Liver (tissue), 9 donors: ENCODE data around the gene SALL3. TPM values are rescaled to one million over a fixed set of nuclear protein-coding genes. Genes with fewer than 3 reads are reported as not detected.

Source experiments
- DNase-seq: peaks from one replicate; pipeline ENCODE4 v3.0.0-alpha.2; 2017; ENCODE audit warnings: low spot score
- H3K27ac ChIP-seq, 2 donors: one replicate each; pipeline ENCODE4 v1.7.0; 2013; ENCODE audit warnings: inconsistent platforms in 2 of 2, low read length in 2 of 2, control low read depth in 1 of 2, low read depth in 1 of 2, mild to moderate bottlenecking in 1 of 2
- H3K27me3 ChIP-seq, 4 donors: one replicate each; pipeline versions ENCODE4 v1.6.1 to v1.7.0; 2013; ENCODE audit warnings: low read length in 3 of 4, inconsistent platforms in 1 of 4, mild to moderate bottlenecking in 1 of 4, moderate library complexity in 1 of 4; ENCODE audit not compliant: control insufficient read depth in 4 of 4, insufficient read depth in 4 of 4
- H3K36me3 ChIP-seq, 4 donors: one replicate each; pipeline versions ENCODE4 v1.6.1 to v1.7.0; 2013; ENCODE audit warnings: low read length in 3 of 4, mild to moderate bottlenecking in 3 of 4, low read depth in 1 of 4, moderate library complexity in 1 of 4; ENCODE audit not compliant: control insufficient read depth in 4 of 4, insufficient read depth in 3 of 4
- H3K4me1 ChIP-seq, 4 donors: one replicate each; pipeline versions ENCODE4 v1.6.1 to v1.7.0; 2013; ENCODE audit warnings: low read length in 3 of 4, mild to moderate bottlenecking in 3 of 4, moderate library complexity in 1 of 4; ENCODE audit not compliant: control insufficient read depth in 4 of 4, insufficient read depth in 4 of 4
- H3K4me3 ChIP-seq, 3 donors: one replicate each; pipeline versions ENCODE4 v1.6.1 to v1.7.0; 2013; ENCODE audit warnings: low read length in 3 of 3, control low read depth in 1 of 3, low read depth in 1 of 3, mild to moderate bottlenecking in 1 of 3
- H3K9ac ChIP-seq, 2 donors: one replicate each; pipeline ENCODE4 v1.7.0; 2013; ENCODE audit warnings: low read length in 2 of 2, mild to moderate bottlenecking in 2 of 2, moderate library complexity in 2 of 2, control low read depth in 1 of 2, low read depth in 1 of 2
- H3K9me3 ChIP-seq, 4 donors: one replicate each; pipeline versions ENCODE4 v1.6.1 to v1.7.0; 2013; ENCODE audit warnings: low read length in 3 of 4; ENCODE audit not compliant: control insufficient read depth in 4 of 4
- ATF3 ChIP-seq: IDR thresholded peaks from 2 replicates; pipeline ENCODE4 v1.6.1; 2016; ENCODE audit warnings: antibody characterized with exemption
- EGR1 ChIP-seq, 2 donors: IDR thresholded peaks; 2 replicates each; pipeline ENCODE4 v1.6.1; 2016 to 2018; ENCODE audit warnings: antibody characterized with exemption in 2 of 2, low read depth in 2 of 2
- FOXA2 ChIP-seq: IDR thresholded peaks from 2 replicates; pipeline ENCODE4 v1.6.1; 2016; ENCODE audit warnings: antibody characterized with exemption
- GABPA ChIP-seq, 2 donors: IDR thresholded peaks in 1 of 2; conservative IDR thresholded peaks in 1 of 2; 2 replicates each; pipeline ENCODE4 v1.6.1; 2016; ENCODE audit warnings: antibody characterized with exemption in 2 of 2, mild to moderate bottlenecking in 1 of 2, moderate library complexity in 1 of 2
- HNF4G ChIP-seq: IDR thresholded peaks from 2 replicates; pipeline ENCODE4 v1.6.1; 2016; ENCODE audit warnings: antibody characterized with exemption
- JUND ChIP-seq, 2 donors: IDR thresholded peaks; 2 replicates each; pipeline ENCODE4 v1.6.1; 2016; ENCODE audit warnings: antibody characterized with exemption in 2 of 2
- NR2F2 ChIP-seq: IDR thresholded peaks from 2 replicates; pipeline ENCODE4 v1.6.1; 2016; ENCODE audit warnings: antibody characterized with exemption
- RAD21 ChIP-seq, 2 donors: IDR thresholded peaks; 2 replicates each; pipeline ENCODE4 v1.6.1; 2016; ENCODE audit warnings: antibody characterized with exemption in 2 of 2, mild to moderate bottlenecking in 2 of 2
- RXRA ChIP-seq, 2 donors: IDR thresholded peaks; 2 replicates each; pipeline ENCODE4 v1.6.1; 2017 to 2018; ENCODE audit warnings: antibody characterized with exemption in 2 of 2, mild to moderate bottlenecking in 1 of 2
- SP1 ChIP-seq: IDR thresholded peaks from 2 replicates; pipeline ENCODE4 v1.6.1; 2018; ENCODE audit warnings: antibody characterized with exemption, mild to moderate bottlenecking
- YY1 ChIP-seq: IDR thresholded peaks from 2 replicates; pipeline ENCODE4 v1.6.1; 2016; ENCODE audit warnings: antibody characterized with exemption, mild to moderate bottlenecking
- WGBS: extraction: QIAGEN DNeasy Blood & Tissue Kit; methylation state at CpG from one replicate; pipeline ENCODE4 v1.1.7; 2013; 5-methylcytosine and 5-hydroxymethylcytosine counted together
- polyA plus RNA-seq, 2 donors: library from polyadenylated mRNA; stranded (reverse) in 1 of 2; unstranded in 1 of 2; fragments of 200-250 nt in 1 of 2; fragments of >200 nt in 1 of 2; fragmentation: Nextera tagmentation in 1 of 2; extraction: Ambion mirVana in 1 of 2; gene quantifications; one replicate each; pipeline versions ENCODE4 v1.2.1 to v1.2.3, GENCODE V29; 2013 to 2015
- total RNA-seq, 2 donors: library from RNA; depleted of rRNA; stranded (reverse); fragments of >200 nt; gene quantifications; one replicate each; pipeline ENCODE4 v1.2.3, GENCODE V29; 2014
- TF ChIP-seq, protein P1 (sequence below): IDR thresholded peaks from 2 replicates; pipeline ENCODE4 v1.6.1; 2016; ENCODE audit warnings: antibody characterized with exemption
- TF ChIP-seq, protein P2 (sequence below): IDR thresholded peaks from 2 replicates; pipeline ENCODE4 v1.6.1; 2016; ENCODE audit warnings: antibody characterized with exemption, mild to moderate bottlenecking
- donor health status: healthy.
- donor health status: healthy.
- donor health status: healthy.
- donor health status: healthy.
- donor health status: healthy.

Gene SALL3
- total and polyA plus RNA-seq, 4 donors = not detected

DNA sequence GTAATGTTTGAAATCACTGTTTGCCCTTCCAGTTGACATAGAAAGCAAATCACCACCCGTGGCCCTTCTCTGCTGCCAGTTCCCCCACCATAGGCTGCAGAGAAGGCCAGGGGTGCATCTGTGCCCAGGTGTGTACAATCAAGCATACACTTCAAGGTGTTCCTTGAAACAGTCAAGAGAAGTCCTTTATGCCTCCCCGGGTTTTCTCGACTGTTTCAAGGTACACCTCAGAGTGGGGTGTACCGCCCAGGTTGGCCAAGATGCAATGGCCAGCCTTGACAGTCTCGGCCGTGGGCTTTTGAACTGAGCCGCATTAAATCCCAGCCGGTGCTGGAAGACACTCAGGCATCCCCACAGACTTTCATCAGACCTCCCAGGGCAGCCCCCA, 68.6 kb downstream of the SALL3 start:
- no peak overlapping the region for H3K27ac ChIP-seq
- DNase-seq = no peak
- 92% methylated on average over 8 of the region's 8 CpGs for WGBS
- no peak overlapping the region for H3K4me3 ChIP-seq
- TF ChIP-seq RXRA (IDR thresholded peaks at IDR 0.05) = no peak
- no peak for TF ChIP-seq FOXA2
- TF ChIP-seq, protein P1, sequence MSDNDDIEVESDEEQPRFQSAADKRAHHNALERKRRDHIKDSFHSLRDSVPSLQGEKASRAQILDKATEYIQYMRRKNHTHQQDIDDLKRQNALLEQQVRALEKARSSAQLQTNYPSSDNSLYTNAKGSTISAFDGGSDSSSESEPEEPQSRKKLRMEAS = no peak
- TF ChIP-seq NR2F2 = no peak
- TF ChIP-seq JUND (IDR thresholded peaks at IDR 0.05) = no peak
- no peak overlapping the region for H3K9ac ChIP-seq
- H3K4me1 ChIP-seq = peaks cover 0 to 3% (median 0%) of the 10 kb centered on the region in 4 donors
- no peaks in the 10 kb centered on the region for H3K36me3 ChIP-seq
- H3K27me3 ChIP-seq = peaks cover 0 to 2% (median 0%) of the 10 kb centered on the region in 4 donors
- no peaks in the 10 kb centered on the region for H3K9me3 ChIP-seq

- H3K9ac ChIP-seq = no peak overlapping the region
- peaks cover 0 to 2% (median 0%) of the 10 kb centered on the region in 4 donors for H3K27me3 ChIP-seq
- 61% methylated on average over 3 of the region's 3 CpGs for WGBS
- no peaks in the 10 kb centered on the region for H3K9me3 ChIP-seq
- no peaks in the 10 kb centered on the region for H3K36me3 ChIP-seq
- peaks cover 0 to 3% (median 0%) of the 10 kb centered on the region in 4 donors for H3K4me1 ChIP-seq
- TF ChIP-seq YY1 (no peak), ATF3 (no peak), FOXA2 (no peak), HNF4G (no peak), SP1 (no peak), RXRA (IDR thresholded peaks at IDR 0.05) (no peak), EGR1 (IDR thresholded peaks at IDR 0.05; ENCODE audit: low read depth in 2 of 2) (no peak), NR2F2 (no peak), GABPA (IDR thresholded peaks at IDR 0.05 in 1 of 2, conservative IDR thresholded peaks at IDR 0.05 in 1 of 2) (no peak), RAD21 (IDR thresholded peaks at IDR 0.05) (no peak)
- TF ChIP-seq, protein P2, sequence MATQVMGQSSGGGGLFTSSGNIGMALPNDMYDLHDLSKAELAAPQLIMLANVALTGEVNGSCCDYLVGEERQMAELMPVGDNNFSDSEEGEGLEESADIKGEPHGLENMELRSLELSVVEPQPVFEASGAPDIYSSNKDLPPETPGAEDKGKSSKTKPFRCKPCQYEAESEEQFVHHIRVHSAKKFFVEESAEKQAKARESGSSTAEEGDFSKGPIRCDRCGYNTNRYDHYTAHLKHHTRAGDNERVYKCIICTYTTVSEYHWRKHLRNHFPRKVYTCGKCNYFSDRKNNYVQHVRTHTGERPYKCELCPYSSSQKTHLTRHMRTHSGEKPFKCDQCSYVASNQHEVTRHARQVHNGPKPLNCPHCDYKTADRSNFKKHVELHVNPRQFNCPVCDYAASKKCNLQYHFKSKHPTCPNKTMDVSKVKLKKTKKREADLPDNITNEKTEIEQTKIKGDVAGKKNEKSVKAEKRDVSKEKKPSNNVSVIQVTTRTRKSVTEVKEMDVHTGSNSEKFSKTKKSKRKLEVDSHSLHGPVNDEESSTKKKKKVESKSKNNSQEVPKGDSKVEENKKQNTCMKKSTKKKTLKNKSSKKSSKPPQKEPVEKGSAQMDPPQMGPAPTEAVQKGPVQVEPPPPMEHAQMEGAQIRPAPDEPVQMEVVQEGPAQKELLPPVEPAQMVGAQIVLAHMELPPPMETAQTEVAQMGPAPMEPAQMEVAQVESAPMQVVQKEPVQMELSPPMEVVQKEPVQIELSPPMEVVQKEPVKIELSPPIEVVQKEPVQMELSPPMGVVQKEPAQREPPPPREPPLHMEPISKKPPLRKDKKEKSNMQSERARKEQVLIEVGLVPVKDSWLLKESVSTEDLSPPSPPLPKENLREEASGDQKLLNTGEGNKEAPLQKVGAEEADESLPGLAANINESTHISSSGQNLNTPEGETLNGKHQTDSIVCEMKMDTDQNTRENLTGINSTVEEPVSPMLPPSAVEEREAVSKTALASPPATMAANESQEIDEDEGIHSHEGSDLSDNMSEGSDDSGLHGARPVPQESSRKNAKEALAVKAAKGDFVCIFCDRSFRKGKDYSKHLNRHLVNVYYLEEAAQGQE = no peak
- no peak overlapping the region for H3K4me3 ChIP-seq
- H3K27ac ChIP-seq = no peak overlapping the region
- DNase-seq = no peak
Observed at GRCh38 chr18:79049506-79049905, 69.9 kb downstream of the SALL3 start.

Other genes starting within 250 kb of the SALL3 start
- gene ATP9B, start 89.6 kb downstream of the SALL3 start, total RNA-seq = 10 to 100 TPM; 23.1 to 31.4 TPM
- 1 to 10 TPM; 7.1 to 8.0 TPM for gene ATP9B, start 89.6 kb downstream of the SALL3 start, polyA plus RNA-seq